Astrocyte (in vitro differentiated cells and primary cell): ENCODE data around the gene MGST1.

Experiments used
- EZH2 ChIP-seq: IDR thresholded peaks from 2 replicates; pipeline ENCODE4 v1.6.1; 2012; ENCODE audit warnings: mild to moderate bottlenecking, low read length, inconsistent platforms; ENCODE audit not compliant: insufficient read depth
- TF ChIP-seq, protein P1 (sequence below): IDR thresholded peaks from 2 replicates; pipeline ENCODE4 v1.5.1; 2011; ENCODE audit warnings: low read depth, mild to moderate bottlenecking, inconsistent platforms, low read length, moderate library complexity; ENCODE audit not compliant: insufficient read depth

DNA sequence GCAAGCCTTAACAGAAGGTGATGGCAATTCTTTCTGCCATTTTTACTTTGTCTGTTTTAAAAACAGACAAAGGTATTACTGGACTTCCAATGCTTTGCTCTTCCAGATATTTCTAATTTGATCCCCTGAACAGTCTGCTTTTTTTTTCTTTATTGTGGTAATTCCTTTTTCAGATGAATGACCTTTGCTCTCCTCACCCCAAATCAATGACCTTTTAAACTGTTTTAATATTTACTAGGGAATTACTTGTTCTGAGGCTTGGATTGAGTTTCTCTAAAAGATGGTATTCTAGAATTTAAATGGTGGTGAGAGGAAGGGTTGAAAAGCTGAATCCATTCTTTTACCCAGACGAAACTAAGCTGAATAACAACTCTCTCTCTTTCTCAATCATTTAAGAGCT, 2.3 kb upstream of the MGST1 start:
- TF ChIP-seq, protein P1, sequence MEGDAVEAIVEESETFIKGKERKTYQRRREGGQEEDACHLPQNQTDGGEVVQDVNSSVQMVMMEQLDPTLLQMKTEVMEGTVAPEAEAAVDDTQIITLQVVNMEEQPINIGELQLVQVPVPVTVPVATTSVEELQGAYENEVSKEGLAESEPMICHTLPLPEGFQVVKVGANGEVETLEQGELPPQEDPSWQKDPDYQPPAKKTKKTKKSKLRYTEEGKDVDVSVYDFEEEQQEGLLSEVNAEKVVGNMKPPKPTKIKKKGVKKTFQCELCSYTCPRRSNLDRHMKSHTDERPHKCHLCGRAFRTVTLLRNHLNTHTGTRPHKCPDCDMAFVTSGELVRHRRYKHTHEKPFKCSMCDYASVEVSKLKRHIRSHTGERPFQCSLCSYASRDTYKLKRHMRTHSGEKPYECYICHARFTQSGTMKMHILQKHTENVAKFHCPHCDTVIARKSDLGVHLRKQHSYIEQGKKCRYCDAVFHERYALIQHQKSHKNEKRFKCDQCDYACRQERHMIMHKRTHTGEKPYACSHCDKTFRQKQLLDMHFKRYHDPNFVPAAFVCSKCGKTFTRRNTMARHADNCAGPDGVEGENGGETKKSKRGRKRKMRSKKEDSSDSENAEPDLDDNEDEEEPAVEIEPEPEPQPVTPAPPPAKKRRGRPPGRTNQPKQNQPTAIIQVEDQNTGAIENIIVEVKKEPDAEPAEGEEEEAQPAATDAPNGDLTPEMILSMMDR: no peak
- TF ChIP-seq EZH2: no peak
